Stimulated activated CD4-positive, alpha-beta T cell treated with anti-CD3 and anti-CD28 coated beads, Interleukin-4, amount 100 ng/mL, for 48 hours (primary cell): ENCODE data around the gene UPF3A.
A peak's percentile ranks its signal among the peaks of the same experiment; 100 is the strongest.
"Not testable (repeated sequence)": the region's sequence is repeated elsewhere in the genome, so short reads cannot be mapped to it uniquely, and the experiment has no call there.

Experiments
- DNase-seq, 2 donors: peaks; one replicate each; pipeline ENCODE4 v3.0.0-alpha.2; 2020; ENCODE audit warnings: low read depth in 2 of 2

UPF3A gene

DNA sequence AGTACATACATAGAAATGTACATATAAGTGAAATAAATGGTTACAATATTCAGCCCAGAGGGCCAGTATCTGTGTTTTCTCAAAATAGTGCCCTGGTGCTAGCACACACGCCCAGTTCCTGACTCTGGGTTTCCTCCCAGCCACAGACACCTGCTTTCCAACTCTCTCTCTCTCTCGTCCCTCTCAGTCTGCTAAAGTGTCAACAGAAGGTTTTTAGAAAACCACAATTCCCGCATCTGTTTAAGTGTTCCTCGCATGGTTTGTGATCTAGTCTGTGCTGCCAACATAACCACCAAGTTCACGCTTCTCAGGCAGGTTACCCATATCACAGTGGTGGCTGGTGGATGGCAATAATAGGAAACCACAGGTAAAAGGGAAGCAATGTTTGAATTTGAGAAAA is 17.8 kb upstream of the UPF3A start:
- no peak for DNase-seq

DNA sequence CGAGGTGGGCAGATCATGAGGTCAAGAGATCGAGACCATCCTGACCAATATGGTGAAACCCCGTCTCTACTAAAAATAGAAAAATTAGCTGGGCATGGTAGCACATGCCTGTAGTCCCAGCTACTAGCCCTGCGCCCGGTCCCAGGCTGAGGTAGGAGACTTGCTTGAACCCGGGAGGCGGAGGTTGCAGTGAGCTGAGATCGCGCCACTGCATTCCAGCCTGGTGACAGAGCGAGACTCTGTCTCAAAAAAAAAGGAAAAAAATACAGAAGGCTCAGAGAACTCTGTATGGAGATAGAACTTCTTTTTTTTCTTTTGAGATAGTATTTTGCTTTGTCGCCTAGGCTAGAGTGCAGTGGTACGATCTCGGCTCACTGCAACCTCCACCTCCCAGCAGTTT is 17.1 kb upstream of the UPF3A start:
- not testable (repeated sequence) for DNase-seq

DNA sequence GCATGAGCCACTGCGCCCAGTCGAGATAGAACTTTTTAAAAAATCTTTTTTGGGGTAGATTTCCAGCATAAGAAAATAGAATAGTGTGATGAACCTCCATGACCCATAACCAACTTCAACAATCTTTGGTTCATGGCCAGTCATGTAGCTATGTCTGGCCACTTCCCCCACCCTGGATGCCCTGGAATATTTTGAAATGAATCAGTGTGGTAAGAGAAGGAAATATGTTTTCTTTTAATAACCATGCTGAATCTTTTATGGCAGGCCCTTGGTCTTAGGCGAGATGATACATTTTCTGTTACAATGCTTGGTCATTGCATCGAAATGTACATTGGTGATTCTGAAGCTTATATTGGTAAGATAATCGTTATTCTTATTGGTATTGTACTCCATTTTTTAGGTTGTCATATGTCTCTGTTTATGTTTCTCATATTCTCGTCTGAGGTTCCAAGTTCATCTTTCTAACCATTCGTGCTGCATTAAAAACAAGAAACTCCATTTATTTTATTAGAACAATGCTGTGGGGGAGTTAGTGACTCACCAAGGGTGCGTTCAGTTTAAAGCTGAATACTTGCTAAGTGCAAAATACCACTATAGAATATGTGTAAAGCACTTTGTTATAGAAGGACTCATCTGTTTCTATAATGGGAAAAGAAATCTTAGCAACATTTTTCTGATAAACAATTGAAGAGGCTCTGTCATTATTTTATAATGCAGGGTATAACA is 16.4 kb upstream of the UPF3A start:
- no peak for DNase-seq

DNA sequence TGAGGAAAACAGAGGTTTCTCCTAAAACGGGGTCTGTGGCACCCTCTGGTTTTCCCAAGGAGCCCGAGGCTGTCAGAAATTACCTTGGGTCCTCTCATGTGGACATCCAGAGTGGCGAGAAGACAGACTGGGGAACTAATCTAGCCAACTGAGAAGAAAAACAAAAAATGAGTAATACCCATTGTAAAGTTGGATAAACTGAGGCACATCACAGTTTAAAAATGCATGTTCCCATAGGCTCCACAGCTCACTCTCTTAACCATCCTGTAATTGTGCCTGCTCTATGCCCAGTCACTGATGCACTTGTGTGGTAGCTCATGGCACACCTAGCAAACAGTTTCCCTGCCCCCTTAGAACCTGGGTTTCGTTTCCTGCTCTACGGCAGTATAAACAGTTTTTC is 15.2 kb upstream of the UPF3A start:
- no peak for DNase-seq

DNA sequence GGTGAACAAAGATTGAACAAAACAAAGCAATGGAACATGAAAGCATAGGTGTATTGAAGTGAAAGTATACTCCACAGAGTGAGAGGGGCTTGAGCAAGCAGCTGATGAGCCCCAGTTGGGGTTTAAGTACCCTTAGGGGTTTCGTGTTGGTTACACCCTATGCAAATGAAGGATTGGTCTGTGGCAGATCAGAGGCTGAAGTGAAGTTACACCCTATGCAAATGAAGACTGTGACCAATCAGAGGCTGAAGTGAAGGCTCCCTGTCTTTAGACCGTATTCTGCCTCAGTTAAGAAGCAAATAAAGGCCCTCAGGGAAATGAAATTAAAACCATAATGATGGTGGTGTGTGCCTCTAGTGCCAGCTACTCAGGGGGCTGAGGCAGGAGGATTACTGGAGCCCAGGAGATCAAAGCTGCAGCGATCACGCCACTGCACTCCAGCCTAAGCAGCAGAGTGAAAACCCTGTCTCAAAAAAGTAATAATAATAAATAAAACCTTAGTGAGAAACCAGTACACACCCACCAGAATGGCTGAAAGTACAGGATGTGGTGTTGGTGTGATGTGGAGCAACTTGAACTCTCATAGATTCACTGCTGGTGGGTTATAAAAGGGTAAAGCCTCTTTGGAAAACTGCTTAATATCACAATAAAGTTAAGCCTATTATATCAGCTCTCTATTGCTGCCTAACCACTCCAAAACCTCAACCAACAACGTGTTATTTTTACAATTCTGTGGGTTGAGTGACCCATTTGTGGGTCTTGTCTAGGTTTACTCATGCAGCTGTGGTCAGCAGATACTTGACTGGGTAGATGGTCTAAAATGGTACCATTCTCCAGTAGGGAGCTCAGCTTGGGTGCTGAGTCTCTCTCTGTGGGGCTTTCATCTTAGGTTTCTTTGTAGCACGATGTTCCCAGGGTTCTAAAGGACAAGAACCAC is 12.8 kb upstream of the UPF3A start:
- DNase-seq, result no peak

DNA sequence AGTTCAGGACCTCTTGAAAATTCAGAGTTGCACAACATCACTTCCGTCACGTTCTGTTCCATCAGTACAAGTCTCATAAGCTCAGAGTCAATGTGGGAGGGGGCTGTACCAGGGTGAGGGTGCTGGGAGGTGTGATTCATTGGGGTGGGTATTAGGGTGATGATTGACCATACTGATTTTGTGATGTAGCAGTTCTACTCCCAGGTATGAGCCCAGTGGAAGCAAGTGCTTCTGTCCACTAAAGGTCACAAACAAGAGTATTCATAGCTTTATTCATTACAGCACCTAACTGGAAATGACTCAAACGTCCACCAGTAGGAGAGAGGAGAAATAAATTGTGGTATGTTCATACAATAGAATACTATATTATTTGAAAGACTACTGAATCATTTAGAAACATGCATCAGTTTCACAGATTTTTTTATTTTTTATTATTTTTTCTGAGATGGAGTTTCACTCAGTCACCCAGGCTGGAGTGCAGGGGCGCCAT is 12.1 kb upstream of the UPF3A start:
- DNase-seq, result no peak

DNA sequence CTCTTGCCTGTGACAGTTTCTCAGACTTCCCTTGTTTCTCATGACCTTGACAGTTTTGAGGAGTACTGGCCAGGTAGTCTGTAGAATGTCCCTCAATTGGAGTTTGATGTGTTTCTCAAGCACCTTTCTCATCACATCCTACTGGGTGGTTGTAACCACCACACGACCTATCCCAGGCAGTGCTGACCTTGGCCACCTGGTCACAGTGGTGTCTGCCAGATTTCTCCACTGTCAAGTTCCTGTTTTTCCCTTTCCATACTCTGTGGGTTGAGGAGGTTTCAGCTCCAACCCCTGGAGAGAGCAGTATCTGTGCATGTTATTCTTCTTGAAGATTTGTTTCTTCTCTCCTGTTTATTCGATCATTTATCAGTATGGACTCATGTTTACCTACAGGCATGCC is 8.4 kb upstream of the UPF3A start:
- no peak for DNase-seq

DNA sequence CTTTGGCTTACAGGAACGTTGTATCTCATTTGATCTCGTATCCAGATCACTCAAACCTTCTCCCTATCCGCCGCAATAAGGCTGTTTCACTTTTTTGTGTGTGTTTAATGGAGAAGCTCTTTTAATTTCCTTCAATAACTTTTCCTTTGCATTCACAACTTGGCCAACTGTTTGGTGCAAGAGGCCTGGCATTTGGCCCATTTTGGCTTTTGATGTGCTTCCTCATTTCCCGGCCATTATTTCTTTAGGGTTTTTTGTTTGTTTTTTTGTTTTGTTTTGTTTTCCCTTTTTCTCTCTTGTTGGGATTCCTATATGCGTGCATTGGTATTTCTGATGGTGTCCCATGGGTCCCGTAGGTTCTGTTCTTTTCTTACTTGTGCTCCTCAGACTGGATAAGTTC is 6.1 kb upstream of the UPF3A start:
- DNase-seq, result no peak

DNA sequence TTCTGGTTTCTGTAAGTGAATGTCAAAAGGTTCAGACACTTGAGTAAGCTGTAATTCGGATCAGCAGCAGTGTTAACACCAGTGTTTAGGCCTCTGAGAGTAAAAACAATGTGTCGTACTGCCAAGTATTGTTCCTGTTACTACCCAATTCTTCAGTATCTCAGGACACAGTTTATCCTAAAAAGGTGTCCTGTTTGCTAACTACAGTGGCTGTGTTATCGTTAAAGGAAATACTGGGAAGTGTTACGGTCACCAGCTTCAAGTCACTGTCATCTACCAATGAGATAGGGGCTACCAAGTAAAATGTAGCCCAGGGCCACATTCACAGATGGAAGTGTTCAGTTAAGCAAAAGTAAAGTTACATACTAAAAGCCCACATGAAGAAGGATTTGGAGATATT is 2.3 kb upstream of the UPF3A start:
- no peak for DNase-seq

DNA sequence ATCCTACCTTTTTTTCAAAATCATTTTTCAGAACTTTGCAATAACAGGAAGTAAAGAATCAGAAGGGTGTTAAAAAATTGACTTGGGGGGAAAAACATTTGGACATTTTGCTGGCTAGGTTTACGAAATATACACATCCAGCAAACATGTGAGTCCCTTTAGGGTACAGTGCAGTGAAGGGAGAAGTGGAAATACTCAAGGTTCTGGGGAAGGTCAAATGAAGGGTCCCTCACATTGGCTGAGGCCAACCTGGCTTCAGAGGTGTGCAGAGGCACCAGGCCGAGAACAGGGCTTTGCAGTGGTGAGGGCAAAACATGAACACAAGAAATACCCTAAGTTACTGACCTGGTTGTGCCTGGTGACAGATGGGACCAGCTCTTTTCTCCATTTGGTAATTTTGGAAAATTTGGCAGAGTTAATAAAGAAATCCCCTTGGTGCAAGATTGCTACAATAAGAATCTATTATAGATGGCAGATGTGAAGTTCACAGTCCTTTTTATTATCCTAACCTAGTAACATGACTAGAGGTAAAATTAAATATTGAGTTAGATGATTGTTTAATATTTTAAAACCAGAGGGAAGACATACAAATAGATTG is 1.5 kb upstream of the UPF3A start:
- DNase-seq, result no peak

DNA sequence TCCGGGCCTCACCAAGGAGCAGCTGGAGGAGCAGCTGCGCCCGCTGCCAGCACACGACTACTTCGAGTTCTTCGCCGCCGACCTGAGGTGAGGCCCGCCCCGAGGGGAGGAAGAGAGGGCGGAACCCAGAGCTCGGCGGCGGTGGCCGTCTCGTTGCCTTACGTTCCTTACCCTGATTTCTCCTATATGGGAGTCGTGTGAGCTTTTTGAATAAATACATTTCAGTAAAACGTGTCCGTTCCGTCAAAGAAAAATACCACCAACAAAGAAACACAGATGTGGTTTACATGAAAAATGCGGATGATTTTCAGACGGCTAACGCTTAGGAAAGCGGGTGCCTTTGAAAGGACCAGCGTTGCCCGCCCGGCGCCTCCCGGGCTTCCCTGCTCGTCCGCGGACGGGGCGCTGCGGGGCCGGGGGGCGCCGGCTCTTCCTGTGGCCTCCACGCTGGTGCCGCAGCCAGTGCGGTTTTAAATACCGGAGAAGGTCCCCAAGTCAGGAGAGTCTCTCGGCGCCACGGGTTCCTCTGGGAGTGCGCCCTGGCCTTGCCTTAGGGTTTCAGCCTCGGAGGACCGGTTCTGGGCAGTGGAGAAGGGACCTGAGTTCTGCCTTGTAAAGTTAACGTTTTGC is 755 bp downstream of the UPF3A start:
- DNase-seq, result peak; percentile 56 to 61

DNA sequence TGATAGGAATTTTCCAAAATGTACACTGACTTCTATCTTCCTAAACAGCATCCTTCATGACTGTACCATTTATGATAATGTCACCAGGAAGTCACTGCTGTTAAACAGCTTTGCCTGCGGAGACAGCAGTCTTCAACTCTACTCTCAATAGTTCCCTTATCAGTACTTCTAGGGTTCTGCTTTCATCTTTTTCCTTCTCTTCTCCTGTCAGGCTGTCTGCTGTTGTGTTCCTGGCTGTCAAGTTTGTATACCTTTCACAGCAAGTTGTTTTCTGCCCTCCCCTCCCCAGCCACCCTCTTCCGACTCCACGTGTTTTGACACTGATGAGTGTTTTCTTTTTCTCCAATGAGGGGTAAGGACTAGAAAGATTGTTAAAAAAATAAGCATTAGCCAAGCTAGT is 2.2 kb downstream of the UPF3A start:
- DNase-seq, result no peak

DNA sequence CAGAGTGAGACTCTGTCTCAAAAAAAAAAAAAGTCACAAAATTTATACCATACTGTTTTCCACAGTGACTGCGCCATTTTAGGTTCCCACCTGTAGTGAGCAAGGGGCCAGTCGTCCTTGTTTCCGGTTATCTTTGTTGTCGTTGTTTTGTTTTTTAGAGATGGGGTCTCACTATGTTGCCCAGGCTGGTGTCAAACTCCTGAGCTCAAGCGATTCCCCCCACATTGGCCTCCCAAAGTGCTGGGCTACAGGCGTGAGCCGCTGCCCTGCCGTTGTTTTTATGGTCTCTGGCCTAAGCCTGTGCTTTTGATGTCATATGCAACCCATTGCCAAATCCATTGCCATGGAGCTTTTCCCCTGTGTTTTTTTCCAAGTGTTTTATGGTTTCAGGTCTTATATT is 3.3 kb downstream of the UPF3A start:
- DNase-seq, result no peak

DNA sequence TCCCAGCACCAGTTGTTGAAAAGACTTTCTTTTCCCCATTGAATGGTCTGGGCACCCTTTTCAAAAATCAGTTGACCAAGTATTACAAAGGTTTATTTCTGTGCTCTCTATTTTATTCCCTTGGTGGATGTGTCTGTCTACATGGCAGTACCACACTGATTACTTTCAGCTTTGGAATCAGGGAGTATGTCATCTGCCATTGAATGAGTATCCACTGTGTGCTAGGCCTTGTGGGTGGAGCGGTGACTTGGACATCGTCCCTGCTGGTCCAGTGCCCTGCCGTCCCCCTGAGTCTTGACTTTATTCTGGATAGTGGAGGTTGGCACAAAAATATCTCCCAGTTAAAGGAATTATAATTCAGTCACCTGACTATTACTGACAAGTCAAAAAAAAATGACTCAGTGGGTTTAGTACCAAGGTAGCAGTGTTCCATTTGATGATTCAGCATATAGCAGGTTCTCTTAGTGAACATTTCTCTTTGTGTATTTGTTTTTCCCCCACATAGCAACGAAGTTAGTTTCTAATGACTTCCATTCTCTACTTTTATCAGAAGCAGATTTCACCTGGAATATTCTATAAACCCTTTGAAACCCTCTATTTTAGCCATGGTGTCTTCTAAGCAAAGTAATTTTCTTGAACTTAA is 3.9 kb downstream of the UPF3A start:
- DNase-seq, result no peak

DNA sequence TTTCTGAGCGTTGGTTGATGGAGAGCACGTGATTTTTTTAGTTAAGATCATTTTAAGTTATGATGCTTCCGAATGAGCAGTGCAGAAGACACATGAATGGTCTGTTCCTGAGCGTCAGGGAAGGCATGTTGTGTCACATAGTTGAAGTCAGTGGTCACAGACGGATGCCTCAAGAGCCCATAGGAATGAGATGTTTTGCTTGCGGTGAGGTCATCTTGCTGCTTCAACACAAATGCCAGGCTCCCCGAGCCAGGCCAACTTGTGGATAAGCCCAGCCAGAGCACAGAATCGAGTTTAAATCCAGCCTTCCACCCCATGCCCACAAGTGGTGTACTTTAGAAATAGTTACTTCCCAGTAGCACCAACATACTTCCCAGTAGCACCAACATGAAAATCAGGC is 5.4 kb downstream of the UPF3A start:
- DNase-seq, result no peak

DNA sequence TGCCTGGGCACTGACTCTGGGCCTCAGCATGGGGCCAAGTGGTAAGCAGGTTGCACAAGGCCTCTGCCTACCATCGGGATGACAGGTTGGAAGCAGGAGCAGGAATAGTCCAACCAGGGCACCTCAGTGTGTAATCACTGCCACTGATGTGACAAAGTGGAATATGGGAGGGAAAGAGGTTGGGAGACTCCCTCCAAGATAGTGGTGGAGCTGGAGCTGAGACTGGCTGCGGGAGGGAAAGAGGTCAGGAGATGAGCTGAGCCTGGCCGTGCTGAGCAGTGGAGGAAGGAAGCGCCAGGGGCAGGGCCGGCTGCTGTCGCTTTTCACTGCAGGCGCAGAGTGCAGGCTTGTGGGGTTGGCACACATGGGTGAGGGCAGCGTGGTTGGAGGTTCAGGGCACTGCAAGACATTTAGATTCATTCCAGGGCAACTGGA is 6.8 kb downstream of the UPF3A start:
- DNase-seq, result no peak

DNA sequence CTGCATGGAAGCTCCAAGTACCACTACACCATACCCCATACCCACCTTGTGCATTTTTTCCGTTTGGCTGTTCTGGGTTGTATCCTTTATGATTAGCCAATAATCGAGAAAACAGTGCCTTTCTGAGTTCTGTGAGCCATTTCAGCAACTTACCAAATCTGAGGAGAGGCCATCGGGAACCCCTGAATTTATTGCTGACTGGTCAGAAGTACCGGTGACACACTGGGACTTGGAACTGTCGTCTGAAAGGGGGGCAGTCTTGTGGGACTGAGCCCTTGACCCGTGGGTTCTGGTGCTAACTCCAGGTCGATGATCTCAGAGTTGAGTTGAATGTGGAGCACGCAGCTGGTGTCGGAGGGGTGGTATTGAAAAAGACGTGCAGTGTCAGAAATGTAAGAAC is 15.0 kb downstream of the UPF3A start:
- no peak for DNase-seq

DNA sequence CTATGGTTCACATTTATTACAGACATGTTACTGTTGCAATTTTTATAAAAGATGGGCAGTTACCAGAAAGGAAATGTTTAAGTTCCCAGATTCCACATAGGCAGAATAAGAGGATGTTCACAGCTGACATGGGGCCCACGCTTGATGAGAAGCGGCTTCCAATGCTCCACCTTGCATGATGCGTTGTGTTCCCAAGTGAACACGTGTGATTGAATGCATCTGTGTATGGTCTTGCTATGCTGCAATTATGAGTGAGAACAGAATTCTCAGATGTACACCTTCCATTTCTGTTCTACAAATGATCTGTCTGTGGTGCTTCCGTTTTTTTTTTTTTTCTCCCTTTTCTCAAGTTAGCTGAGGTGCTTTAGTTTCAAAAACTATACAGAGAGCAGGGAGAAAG is 15.5 kb downstream of the UPF3A start:
- no peak for DNase-seq

DNA sequence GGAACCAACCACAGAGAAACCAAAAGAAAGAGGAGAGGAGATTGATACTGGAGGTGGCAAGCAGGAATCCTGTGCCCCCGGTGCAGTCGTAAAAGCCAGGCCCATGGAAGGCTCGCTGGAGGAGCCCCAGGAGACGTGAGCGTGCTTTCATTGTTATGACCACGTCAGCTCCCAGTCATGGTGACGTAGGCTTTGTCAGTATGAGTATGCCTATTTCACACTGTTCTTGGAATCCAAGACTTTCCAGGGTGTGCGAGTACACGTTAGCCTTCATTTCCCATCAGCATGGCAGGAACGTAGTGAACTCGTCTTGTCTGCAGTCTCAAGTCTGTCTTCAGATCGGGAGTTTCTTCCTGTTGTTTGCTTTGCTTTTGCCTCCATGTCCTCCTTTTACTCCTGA is 17.5 kb downstream of the UPF3A start:
- no peak for DNase-seq

DNA sequence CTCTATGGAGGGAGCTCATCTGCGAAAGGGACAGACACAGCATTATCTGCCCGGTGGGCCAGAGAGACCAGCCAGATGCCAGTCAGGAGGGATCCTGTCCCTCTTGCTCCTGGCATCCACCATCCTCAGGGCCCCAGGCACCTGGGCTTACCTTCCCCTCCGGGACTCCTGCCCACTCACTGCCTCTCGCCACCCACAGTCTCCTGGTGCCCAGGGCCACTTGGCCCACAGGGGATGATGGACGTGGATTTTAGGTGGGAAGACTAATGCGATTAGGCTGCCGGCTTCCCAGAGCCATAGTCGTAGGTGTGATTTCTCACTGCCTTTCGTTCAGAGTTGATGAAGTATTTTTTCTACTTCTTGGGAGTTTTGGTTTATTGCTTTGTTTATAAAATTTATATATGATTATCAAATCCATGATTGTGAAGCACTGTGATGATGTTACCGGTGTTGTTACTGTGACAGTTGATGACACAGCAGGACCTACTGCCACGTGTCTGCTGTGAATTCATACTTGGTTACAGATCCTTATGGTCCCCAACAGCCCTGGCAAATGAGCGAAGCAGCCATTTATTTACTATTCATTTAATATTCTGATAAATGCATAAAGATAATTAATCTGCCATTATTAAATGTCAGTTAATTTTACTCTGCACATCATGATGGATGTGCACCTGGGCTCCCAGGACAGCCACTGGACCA is 18.4 kb downstream of the UPF3A start:
- no peak for DNase-seq
